Endothelial cell of umbilical vein (primary cell): ENCODE data around the gene PLXDC2. TPM values are rescaled to one million over a fixed set of nuclear protein-coding genes. Genes with fewer than 3 reads are reported as not detected.

ENCODE experiments used
- BruUV-seq: library from RNA; stranded (reverse); fragments of 400-500 nt; replicated peaks from 2 replicates; lab custom pipeline; 2021; lab: Mats Ljungman, UMichigan
- CTCF ChIA-PET: fragments of 300-600, 350-600 bp; sonication (Branson Sonifier 250); formaldehyde crosslinking; loops from one replicate; lab custom pipeline; 2021; ENCODE audit warnings: antibody characterized with exemption, inconsistent platforms; lab: Charles Lee
- POLR2A ChIA-PET: fragments of 300-600, 350-600 bp; sonication (Branson Sonifier 250); formaldehyde crosslinking; loops from one replicate; lab custom pipeline; 2021; ENCODE audit warnings: antibody characterized with exemption, inconsistent platforms; lab: Charles Lee
- DNase-seq: peaks from one replicate; pipeline ENCODE4 v3.0.0-alpha.2; 2011; ENCODE audit warnings: low read depth, low spot score
- FAIRE-seq: peaks from 2 replicates; lab custom pipeline; 2011; peaks lifted over from hg19 to GRCh38; lab: Jason Lieb, UNC
- H2AFZ ChIP-seq: 2 replicates; pipeline ENCODE4 v1.6.0; 2012; ENCODE audit warnings: low read depth, low read length, control low read depth, inconsistent platforms
- H3K27ac ChIP-seq: 2 replicates; pipeline ENCODE4 v1.5.1; 2011; ENCODE audit warnings: low read depth, mild to moderate bottlenecking, control low read depth, low read length, moderate library complexity; ENCODE audit not compliant: insufficient read depth
- H3K27me3 ChIP-seq, 2 experiments: 2 replicates each; pipeline versions ENCODE4 v1.6.0 to v1.6.1; 2011; ENCODE audit warnings: low read length in 2 of 2, mixed read lengths in 1 of 2; ENCODE audit not compliant: control insufficient read depth in 2 of 2, insufficient read depth in 2 of 2
- H3K36me3 ChIP-seq, 2 experiments: 2 replicates in 1 of 2; 3 replicates in 1 of 2; pipeline ENCODE4 v1.5.1; 2011; ENCODE audit warnings: low read length in 2 of 2, mild to moderate bottlenecking in 1 of 2, moderate library complexity in 1 of 2; ENCODE audit not compliant: control insufficient read depth in 2 of 2, insufficient read depth in 2 of 2; ENCODE audit errors: extremely low read depth in 1 of 2
- H3K4me1 ChIP-seq: 3 replicates; pipeline ENCODE4 v1.5.1; 2011; ENCODE audit warnings: mild to moderate bottlenecking, low read length; ENCODE audit not compliant: control insufficient read depth, insufficient read depth; ENCODE audit errors: extremely low read depth
- H3K4me2 ChIP-seq: 2 replicates; pipeline ENCODE4 v1.6.1; 2011; ENCODE audit warnings: low read length, control low read depth, mixed read lengths; ENCODE audit not compliant: insufficient read depth
- H3K4me3 ChIP-seq, 3 experiments: fragments of 200-600 bp in 1 of 3; sonication (generic), shearing (Covaris generic) in 1 of 3; replicated peaks in 1 of 3; 2 replicates each; pipeline ENCODE4 v1.5.1; 2011 to 2016; ENCODE audit warnings: control low read depth in 3 of 3, low read length in 3 of 3, mild to moderate bottlenecking in 2 of 3, inconsistent platforms in 1 of 3, low read depth in 1 of 3, moderate library complexity in 1 of 3; ENCODE audit not compliant: insufficient read depth in 1 of 3
- H3K79me2 ChIP-seq: 2 replicates; pipeline ENCODE4 v1.6.0; 2012; ENCODE audit warnings: low read length, inconsistent platforms; ENCODE audit not compliant: control insufficient read depth, insufficient read depth
- H3K9ac ChIP-seq: replicated peaks from 2 replicates; pipeline ENCODE3; 2011; ENCODE audit warnings: low read length, control low read depth; ENCODE audit not compliant: insufficient read depth; ENCODE audit errors: extremely low read depth
- H3K9me1 ChIP-seq: replicated peaks from 3 replicates; pipeline ENCODE4 v1.6.0; 2011; ENCODE audit warnings: mild to moderate bottlenecking, low read length; ENCODE audit not compliant: control insufficient read depth, insufficient read depth; ENCODE audit errors: extremely low read depth
- H3K9me3 ChIP-seq: replicated peaks from 2 replicates; pipeline ENCODE4 v1.5.1; 2012; ENCODE audit warnings: low read length, inconsistent platforms; ENCODE audit not compliant: control insufficient read depth, insufficient read depth
- H4K20me1 ChIP-seq: replicated peaks from 2 replicates; pipeline ENCODE3; 2011; ENCODE audit warnings: mild to moderate bottlenecking, low read length; ENCODE audit not compliant: control insufficient read depth, insufficient read depth; ENCODE audit errors: extremely low read depth
- EZH2 ChIP-seq: IDR thresholded peaks from 2 replicates; pipeline ENCODE4 v1.6.1; 2012; ENCODE audit warnings: borderline replicate concordance, low read depth, mild to moderate bottlenecking, moderate library complexity, low read length, inconsistent platforms; ENCODE audit not compliant: severe bottlenecking
- FOS ChIP-seq: IDR thresholded peaks from 2 replicates; pipeline ENCODE4 v1.6.1; 2011; ENCODE audit warnings: mild to moderate bottlenecking, low read length, moderate library complexity, borderline replicate concordance; ENCODE audit not compliant: insufficient read depth
- GATA2 ChIP-seq: IDR thresholded peaks from 2 replicates; pipeline ENCODE4 v1.7.0; 2011; ENCODE audit warnings: low read depth, mild to moderate bottlenecking, moderate library complexity, mixed read lengths, low read length; ENCODE audit not compliant: insufficient read length, insufficient read depth
- JUN ChIP-seq: IDR thresholded peaks from 2 replicates; pipeline ENCODE4 v1.6.1; 2011; ENCODE audit warnings: borderline replicate concordance, low read depth; ENCODE audit not compliant: insufficient read length, insufficient read depth
- MYC ChIP-seq: IDR thresholded peaks from one replicate; pipeline ENCODE4 v1.6.1; 2011; ENCODE audit warnings: mild to moderate bottlenecking, low read depth, low read length
- POLR2A ChIP-seq: IDR thresholded peaks from 2 replicates; pipeline ENCODE4 v1.6.1; 2012; ENCODE audit warnings: low read depth, mild to moderate bottlenecking, control low read depth, low read length
- POLR2AphosphoS5 ChIP-seq: IDR thresholded peaks from 2 replicates; pipeline ENCODE4 v1.6.1; 2012; ENCODE audit warnings: low read depth, mild to moderate bottlenecking, control low read depth, low read length, moderate library complexity; ENCODE audit not compliant: insufficient read depth
- dilution Hi-C: fragments of 300-500 bp; cut with MboI; formaldehyde crosslinking; loops from one replicate; pipeline ENCODE4 v1.15.0; 2019; ENCODE audit warnings: low sequenced_read_pairs; ENCODE audit not compliant: extremely low pct_ligation_motif_present
- intact Hi-C: fragments of 100-400 bp; cut with micrococcal nuclease; formaldehyde crosslinking; loops from one replicate; pipeline ENCODE4 v1.10.0; 2022
- polyA plus RNA-seq, 4 experiments: library from polyadenylated mRNA; depleted of rRNA in 3 of 4; stranded (reverse) in 3 of 4; unstranded in 1 of 4; fragments of >200 nt; gene quantifications; 2 replicates each; pipeline versions ENCODE4 v1.2.1 to v1.2.3, GENCODE V29; 2011 to 2012; ENCODE audit warnings: missing spikeins in 1 of 4
- total RNA-seq: library from RNA; stranded (reverse); gene quantifications from 2 replicates; pipeline ENCODE4 v1.2.3, GENCODE V29; 2021
- TF ChIP-seq, protein P1 (sequence below): IDR thresholded peaks from 2 replicates; pipeline ENCODE4 v1.6.1; 2011; ENCODE audit not compliant: insufficient read depth, insufficient read length
- TF ChIP-seq, protein P2 (sequence below), 2 donors: IDR thresholded peaks; 1 replicate in 1 of 2; 2 replicates in 1 of 2; pipeline ENCODE4 v1.5.1; 2011; ENCODE audit warnings: low read length in 2 of 2, mild to moderate bottlenecking in 2 of 2, moderate library complexity in 2 of 2, control low read depth in 1 of 2, inconsistent platforms in 1 of 2, low read depth in 1 of 2; ENCODE audit not compliant: insufficient read depth in 1 of 2; ENCODE audit errors: extremely low read depth in 1 of 2

The PLXDC2 gene
- total and polyA plus RNA-seq, 2 donors (not counting 3 experiments of a cell fraction or from before 2014, with no cell fraction given): 0.32 to 1.2 TPM

DNA sequence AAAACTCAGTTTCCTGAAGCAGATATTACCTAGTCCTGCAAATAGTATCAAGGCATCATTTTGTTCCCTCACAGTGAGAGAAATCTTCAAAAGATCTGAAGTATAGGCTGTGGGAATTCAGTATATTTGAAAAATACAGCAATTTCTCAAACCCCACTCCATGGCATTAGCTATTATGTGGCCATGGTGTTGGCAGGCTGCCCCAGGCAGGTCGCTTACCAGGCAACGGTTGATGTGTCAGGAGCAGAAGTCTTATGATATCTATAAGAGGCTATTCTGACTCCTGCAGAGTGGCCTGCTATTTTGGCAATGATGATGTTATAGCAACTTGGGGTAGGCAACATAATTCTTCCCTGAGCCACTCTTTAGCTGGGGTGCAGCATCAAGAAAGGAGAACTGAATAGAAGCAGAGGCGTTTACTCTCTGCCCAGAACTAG is 187.9 kb downstream of the PLXDC2 start:
- Histone ChIP-seq H3K9me1 (no peaks in the 10 kb centered on the region), H3K9ac (no peak overlapping the region), H3K4me3 (no peak overlapping the region), H3K4me2 (no peak overlapping the region), H3K27me3 (no peaks in the 10 kb centered on the region), H4K20me1 (no peaks in the 10 kb centered on the region), H3K27ac (no peak overlapping the region), H3K9me3 (no peaks in the 10 kb centered on the region), H2AFZ (no peak overlapping the region), H3K36me3 (no peaks in the 10 kb centered on the region), H3K79me2 (no peaks in the 10 kb centered on the region), H3K4me1 (no peaks in the 10 kb centered on the region)
- CTCF ChIA-PET: no interaction called here
- POLR2A ChIA-PET: no interaction called here
- TF ChIP-seq, protein P1, sequence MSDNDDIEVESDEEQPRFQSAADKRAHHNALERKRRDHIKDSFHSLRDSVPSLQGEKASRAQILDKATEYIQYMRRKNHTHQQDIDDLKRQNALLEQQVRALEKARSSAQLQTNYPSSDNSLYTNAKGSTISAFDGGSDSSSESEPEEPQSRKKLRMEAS: no peak
- no peak for TF ChIP-seq MYC
- dilution Hi-C loops: no loop called here
- FAIRE-seq (no peak), DNase-seq (no peak)
- intact Hi-C loops: loop anchor here (5.0 kb wide), 2 partner anchors 82 to 187 kb away; partner anchors contain the start of gene PLXDC2
- no TSS peak for BruUV-seq

DNA sequence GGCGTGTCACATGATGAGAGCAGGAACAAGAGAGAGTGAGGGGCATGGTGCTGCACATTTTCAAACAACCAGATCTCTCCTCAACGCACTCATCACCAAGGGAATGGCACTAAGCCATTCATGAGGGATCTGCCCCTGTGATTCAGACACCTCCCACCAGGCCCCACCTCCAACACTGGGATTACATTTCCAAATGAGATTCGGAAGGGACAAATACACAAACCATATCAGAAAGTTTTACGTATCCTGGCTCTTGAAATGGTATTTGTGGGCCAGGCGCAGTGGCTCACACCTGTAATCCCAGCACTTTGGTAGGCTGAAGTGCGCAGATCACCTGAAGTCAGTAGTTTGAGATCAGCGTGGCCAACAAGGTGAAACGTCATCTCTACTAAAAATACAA is 189.4 kb downstream of the PLXDC2 start:
- Histone ChIP-seq H3K9me3 (no peaks in the 10 kb centered on the region), H3K4me2 (no peak overlapping the region), H3K4me3 (no peak overlapping the region), H3K9ac (no peak overlapping the region), H3K27me3 (no peaks in the 10 kb centered on the region), H2AFZ (no peak overlapping the region), H3K9me1 (no peaks in the 10 kb centered on the region), H3K27ac (no peak overlapping the region), H3K4me1 (no peaks in the 10 kb centered on the region), H3K36me3 (no peaks in the 10 kb centered on the region), H4K20me1 (no peaks in the 10 kb centered on the region), H3K79me2 (no peaks in the 10 kb centered on the region)
- CTCF ChIA-PET: no interaction called here
- FAIRE-seq (no peak), DNase-seq (no peak)
- no TSS peak for BruUV-seq
- no peak for TF ChIP-seq JUN
- TF ChIP-seq, protein P2, sequence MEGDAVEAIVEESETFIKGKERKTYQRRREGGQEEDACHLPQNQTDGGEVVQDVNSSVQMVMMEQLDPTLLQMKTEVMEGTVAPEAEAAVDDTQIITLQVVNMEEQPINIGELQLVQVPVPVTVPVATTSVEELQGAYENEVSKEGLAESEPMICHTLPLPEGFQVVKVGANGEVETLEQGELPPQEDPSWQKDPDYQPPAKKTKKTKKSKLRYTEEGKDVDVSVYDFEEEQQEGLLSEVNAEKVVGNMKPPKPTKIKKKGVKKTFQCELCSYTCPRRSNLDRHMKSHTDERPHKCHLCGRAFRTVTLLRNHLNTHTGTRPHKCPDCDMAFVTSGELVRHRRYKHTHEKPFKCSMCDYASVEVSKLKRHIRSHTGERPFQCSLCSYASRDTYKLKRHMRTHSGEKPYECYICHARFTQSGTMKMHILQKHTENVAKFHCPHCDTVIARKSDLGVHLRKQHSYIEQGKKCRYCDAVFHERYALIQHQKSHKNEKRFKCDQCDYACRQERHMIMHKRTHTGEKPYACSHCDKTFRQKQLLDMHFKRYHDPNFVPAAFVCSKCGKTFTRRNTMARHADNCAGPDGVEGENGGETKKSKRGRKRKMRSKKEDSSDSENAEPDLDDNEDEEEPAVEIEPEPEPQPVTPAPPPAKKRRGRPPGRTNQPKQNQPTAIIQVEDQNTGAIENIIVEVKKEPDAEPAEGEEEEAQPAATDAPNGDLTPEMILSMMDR (IDR thresholded peaks at IDR 0.05; ENCODE audit: extremely low read depth in 1 of 2, insufficient read depth in 1 of 2, low read depth in 1 of 2, low read length in 2 of 2): no peak
- no peak for TF ChIP-seq POLR2A
- no peak for TF ChIP-seq GATA2
- no peak for TF ChIP-seq FOS
- TF ChIP-seq EZH2: no peak
- TF ChIP-seq MYC: no peak
- TF ChIP-seq POLR2AphosphoS5: no peak
- TF ChIP-seq, protein P1: no peak
- dilution Hi-C loops: no loop called here
- POLR2A ChIA-PET: no interaction called here
- intact Hi-C loops: no loop called here
